HUES48 (cell line): Measurements from ENCODE around the gene MICAL2.

Experiments used
- H3K27ac ChIP-seq: one replicate; pipeline ENCODE4 v1.7.0; 2013; ENCODE audit warnings: low read depth, low read length, inconsistent platforms
- H3K27me3 ChIP-seq: 2 replicates; pipeline ENCODE4 v1.6.1; 2013; ENCODE audit warnings: mild to moderate bottlenecking, low read length; ENCODE audit not compliant: control insufficient read depth, insufficient read depth
- H3K36me3 ChIP-seq: 2 replicates; pipeline ENCODE4 v1.6.1; 2013; ENCODE audit warnings: low read length; ENCODE audit not compliant: control insufficient read depth, insufficient read depth
- H3K4me1 ChIP-seq: 2 replicates; pipeline ENCODE4 v1.6.1; 2013; ENCODE audit warnings: mild to moderate bottlenecking, low read length; ENCODE audit not compliant: control insufficient read depth, insufficient read depth
- H3K4me3 ChIP-seq: 2 replicates; pipeline ENCODE4 v1.5.1; 2013; ENCODE audit warnings: mild to moderate bottlenecking, low read depth, low read length
- H3K9ac ChIP-seq: 2 replicates; pipeline ENCODE4 v1.6.1; 2013; ENCODE audit warnings: mild to moderate bottlenecking, low read depth, low read length, moderate library complexity
- H3K9me3 ChIP-seq: 2 replicates; pipeline ENCODE4 v1.6.1; 2013; ENCODE audit warnings: low read length; ENCODE audit not compliant: control insufficient read depth, insufficient read depth

Gene MICAL2

DNA sequence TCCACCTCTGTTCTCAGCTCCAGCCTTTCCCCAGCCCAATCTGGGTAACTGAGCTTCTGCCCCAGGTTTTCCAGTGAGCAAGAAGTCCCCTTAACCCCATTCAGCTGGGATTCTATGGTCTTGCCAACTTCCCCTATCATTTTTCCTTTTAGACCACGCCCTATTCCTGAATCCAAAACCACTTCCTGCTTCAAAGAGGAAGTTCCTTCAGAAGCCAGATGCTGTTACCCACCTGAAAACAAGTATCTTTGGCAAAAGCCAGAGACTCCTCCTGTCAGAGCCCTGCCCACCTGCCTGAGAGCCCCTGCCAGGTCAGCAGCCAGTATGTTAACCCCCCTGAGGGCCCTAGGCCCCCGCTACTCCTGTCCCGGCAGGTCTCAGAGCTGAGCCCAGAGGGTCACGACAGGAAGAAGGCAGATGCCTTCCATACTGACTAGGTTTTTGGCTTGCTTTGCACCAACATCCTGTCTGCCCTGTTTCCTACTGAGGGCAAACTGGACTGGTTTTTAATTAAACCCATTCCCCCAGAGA lies 20.3 kb upstream of the MICAL2 start:
- H3K27ac ChIP-seq = no peak overlapping the region

DNA sequence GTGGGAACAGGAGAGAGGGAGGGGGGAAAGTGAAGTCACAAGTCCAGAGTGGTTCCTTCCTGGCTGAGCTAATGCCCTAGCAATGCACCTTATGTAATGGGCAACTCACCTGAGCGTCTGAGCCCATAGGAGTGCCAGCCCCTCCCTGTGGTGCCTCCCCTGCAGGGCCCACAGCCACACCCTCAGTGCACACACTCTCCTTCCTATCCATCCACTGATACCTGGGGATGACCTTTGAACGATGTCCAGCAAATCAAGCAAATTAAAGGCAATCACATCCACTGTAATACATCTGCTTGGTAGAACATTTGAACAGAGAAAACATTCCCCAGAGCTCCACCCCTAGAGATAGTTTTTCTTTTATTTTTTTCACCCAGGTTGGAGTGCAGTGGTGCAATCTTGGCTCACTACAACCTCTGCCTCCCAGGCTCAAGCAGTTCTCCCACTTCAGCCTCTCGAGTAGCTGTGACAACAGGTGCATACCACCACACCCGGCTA lies 19.6 kb upstream of the MICAL2 start:
- Histone ChIP-seq H3K36me3 (no peaks in the 10 kb centered on the region), H3K4me1 (peaks cover 32% of the 10 kb centered on the region), H3K27me3 (no peaks in the 10 kb centered on the region), H3K4me3 (no peak overlapping the region), H3K9ac (no peak overlapping the region), H3K9me3 (no peaks in the 10 kb centered on the region), H3K27ac (no peak overlapping the region)

More for the DNA sequence above, 20.3 kb upstream of the MICAL2 start:
- Histone ChIP-seq H3K9ac (no peak overlapping the region), H3K27me3 (no peaks in the 10 kb centered on the region), H3K9me3 (no peaks in the 10 kb centered on the region), H3K4me1 (peaks cover 31% of the 10 kb centered on the region), H3K4me3 (no peak overlapping the region), H3K36me3 (no peaks in the 10 kb centered on the region)

DNA sequence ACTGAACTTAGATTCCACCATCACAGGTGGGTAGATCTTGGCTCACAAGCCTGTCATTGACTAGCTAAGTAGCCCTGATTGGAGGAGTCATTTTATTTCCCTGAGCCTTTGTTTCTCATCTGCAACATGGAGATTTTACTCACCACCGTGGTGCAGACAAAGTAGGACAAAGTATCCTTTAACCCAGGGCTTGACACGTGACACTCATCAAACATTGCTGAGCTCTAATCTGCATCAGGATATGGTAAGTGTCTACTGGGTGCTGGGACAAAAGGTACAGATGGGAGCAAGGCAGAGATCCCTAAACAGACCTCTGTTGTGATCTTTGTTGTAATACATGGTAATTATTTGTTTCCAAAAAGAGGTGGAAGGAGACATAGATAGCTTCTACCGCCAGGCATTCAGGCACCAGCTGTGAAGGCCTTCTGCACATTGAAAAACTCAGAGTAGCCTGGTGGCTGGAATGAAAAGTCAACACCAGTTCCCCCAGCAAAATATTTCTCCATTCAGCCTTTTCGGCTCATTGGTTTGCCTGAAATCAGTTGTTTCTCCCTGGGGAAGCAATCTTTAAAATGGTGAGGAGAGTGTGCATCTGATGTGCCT lies 18.3 kb upstream of the MICAL2 start:
- H3K27ac ChIP-seq = peak overlapping the region; percentile 73
- no peaks in the 10 kb centered on the region for H3K36me3 ChIP-seq
- no peaks in the 10 kb centered on the region for H3K27me3 ChIP-seq
- H3K9me3 ChIP-seq = no peaks in the 10 kb centered on the region
- H3K4me3 ChIP-seq = no peak overlapping the region
- H3K9ac ChIP-seq = 0 out of 2 replicates have a peak overlapping the region, but pooled peaks have one; percentile 11
- H3K4me1 ChIP-seq = peaks cover 26% of the 10 kb centered on the region

DNA sequence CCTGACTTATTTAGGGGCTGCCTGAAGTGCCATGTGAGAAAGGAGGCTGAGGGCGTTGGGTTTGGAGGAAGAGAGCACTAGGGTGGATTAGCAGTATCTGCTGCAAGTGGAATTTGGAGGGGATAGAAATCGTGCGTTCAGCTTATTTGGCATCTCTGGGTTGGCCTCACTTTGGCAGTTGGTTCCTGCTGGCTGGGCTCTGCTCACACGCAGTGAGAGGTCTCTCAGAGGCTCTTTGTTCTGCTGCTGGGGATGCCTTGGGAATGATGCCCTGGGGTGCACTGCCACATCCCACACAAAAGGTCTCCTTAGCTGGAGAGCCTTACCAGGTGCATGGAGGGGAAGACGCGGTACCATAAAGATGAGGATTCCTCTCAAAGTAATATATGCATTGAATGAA lies 17.7 kb upstream of the MICAL2 start:
- H3K36me3 ChIP-seq = no peaks in the 10 kb centered on the region
- no peaks in the 10 kb centered on the region for H3K27me3 ChIP-seq
- H3K9me3 ChIP-seq = no peaks in the 10 kb centered on the region
- H3K9ac ChIP-seq = 0 out of 2 replicates have a peak overlapping the region, but pooled peaks have one; percentile 11
- peaks cover 26% of the 10 kb centered on the region for H3K4me1 ChIP-seq
- H3K4me3 ChIP-seq = no peak overlapping the region
- peak overlapping the region; percentile 73 for H3K27ac ChIP-seq

DNA sequence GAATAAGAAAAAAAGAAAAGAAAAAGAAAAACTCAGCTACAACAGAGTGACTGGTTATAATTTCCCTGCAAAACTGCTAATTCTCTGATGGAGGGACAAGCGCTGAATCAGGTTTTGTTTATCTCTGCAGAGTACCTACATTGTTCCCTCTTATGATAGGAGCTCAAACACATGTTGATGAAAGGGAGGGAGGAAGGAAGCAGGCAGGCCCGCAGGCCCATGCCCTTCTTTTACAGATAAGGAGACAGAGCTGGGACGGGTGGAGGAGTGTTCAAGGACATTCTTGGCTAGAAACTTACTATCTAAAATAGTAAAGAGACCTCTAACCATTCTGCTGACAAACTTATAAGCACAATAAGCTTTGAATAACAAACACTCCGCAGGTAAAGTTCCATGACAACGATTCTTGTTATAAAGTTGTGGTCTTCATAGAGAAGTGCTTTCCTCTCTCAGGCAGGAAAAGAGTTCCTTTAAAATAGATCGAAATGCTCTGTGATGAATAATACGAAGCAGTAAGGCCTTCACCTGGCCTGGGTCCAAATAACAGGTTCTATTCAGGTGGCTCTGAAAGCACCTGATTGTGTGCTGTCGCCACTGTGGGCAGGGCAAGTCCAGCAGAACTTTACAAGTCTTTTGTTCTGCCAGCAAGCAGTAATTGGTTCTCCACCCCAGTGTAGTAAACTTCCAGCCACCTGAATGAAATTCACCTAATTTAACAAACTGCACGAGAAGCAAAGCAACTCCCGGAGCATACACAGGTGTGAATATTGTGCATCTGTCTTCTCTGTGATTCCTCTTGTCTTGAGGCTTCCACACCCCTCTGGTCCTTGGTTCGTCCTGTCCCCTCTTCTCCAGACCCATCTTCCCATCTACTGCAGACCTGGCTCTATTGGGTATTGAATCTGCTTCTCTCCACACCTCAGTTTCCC lies 15.3 kb upstream of the MICAL2 start:
- Histone ChIP-seq H3K9me3 (no peaks in the 10 kb centered on the region), H3K4me1 (peaks cover 26% of the 10 kb centered on the region), H3K36me3 (no peaks in the 10 kb centered on the region), H3K27me3 (no peaks in the 10 kb centered on the region), H3K27ac (no peak overlapping the region), H3K4me3 (no peak overlapping the region), H3K9ac (no peak overlapping the region)

DNA sequence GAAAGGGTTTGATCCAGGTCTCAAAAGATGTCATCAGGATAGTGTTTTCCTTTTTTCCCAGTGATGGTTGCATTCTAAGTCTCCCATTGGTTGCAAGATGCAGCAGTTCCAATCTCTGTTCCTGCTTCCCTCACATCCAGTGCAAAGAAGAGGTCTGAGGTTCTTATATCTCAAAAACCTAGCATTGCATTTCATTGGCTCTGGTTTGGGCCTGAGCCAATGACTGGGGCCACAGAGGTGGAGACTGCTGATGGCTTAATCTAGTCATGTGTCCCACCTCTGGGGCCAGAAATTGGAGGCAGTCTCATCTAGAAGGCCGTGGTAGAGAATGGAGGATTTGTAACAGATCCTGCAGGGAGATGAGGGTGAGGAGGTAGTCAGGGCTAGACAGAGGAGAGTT lies 13.2 kb upstream of the MICAL2 start:
- Histone ChIP-seq H3K9ac (no peak overlapping the region), H3K9me3 (no peaks in the 10 kb centered on the region), H3K27me3 (no peaks in the 10 kb centered on the region), H3K4me1 (peaks cover 24% of the 10 kb centered on the region), H3K27ac (no peak overlapping the region), H3K4me3 (no peak overlapping the region), H3K36me3 (no peaks in the 10 kb centered on the region)

DNA sequence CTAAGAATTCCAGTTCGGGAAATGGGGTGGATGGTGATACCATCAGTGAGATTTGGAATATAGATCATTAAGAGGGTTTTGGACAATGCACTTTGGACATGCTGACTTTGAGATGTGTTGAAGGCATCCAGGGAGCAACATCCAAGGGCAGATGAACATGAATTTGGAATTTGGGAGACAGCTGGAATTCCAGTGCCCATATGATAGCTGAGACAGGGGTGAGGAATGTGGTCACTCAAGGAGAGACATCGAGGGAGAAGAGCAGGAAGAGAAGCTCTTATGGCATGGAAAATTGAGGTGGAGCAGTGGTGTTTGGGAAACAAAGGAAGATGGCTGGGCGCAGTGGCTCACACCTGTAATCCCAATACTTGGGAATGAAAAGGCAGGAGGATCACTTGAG lies 11.8 kb upstream of the MICAL2 start:
- H3K27ac ChIP-seq = no peak overlapping the region

DNA sequence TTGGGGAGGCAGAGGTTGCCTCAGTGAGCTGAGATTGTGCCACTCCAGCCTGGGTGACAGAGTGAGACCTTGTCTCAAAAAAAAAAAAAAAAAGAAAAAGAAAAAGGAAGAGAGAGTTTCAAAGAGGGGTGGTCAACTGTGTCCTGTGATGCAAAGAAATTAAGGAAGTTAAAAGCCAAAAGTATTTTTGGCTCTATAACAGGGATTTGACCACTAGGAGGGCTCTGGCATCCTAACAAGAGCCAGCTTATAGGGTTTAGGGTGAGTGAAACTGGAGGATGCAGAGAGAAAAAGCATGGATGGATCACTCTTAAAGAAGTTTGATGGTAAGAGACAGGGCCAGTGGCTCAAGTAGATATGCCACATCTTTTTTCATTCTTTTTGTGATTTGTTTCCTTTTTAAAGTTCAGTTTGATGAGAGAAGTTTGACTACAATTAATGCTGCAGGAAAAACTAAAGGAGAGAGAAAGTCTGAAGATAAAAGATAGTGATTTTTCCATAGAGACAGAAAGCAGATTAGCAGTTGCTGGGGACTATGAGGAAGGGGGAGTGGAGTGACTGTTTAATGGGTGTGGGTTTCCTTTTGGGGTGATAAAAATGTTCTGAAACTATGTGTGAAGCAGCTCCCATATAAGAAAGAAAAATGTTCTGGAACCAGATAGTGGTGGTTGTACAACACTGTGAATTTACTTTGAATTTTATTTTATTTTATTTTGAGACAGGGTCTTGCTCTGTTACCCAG lies 11.1 kb upstream of the MICAL2 start:
- Histone ChIP-seq H3K9me3 (no peaks in the 10 kb centered on the region), H3K27me3 (no peaks in the 10 kb centered on the region; the same call in 1 of the 2 replicates), H3K36me3 (no peaks in the 10 kb centered on the region), H3K9ac (no peak overlapping the region), H3K4me1 (peaks cover 31% of the 10 kb centered on the region), H3K4me3 (no peak overlapping the region), H3K27ac (no peak overlapping the region)

More for the DNA sequence above, 11.8 kb upstream of the MICAL2 start:
- H3K4me3 ChIP-seq = no peak overlapping the region
- peaks cover 25% of the 10 kb centered on the region for H3K4me1 ChIP-seq
- no peak overlapping the region for H3K9ac ChIP-seq
- H3K36me3 ChIP-seq = no peaks in the 10 kb centered on the region
- H3K9me3 ChIP-seq = no peaks in the 10 kb centered on the region
- no peaks in the 10 kb centered on the region for H3K27me3 ChIP-seq

DNA sequence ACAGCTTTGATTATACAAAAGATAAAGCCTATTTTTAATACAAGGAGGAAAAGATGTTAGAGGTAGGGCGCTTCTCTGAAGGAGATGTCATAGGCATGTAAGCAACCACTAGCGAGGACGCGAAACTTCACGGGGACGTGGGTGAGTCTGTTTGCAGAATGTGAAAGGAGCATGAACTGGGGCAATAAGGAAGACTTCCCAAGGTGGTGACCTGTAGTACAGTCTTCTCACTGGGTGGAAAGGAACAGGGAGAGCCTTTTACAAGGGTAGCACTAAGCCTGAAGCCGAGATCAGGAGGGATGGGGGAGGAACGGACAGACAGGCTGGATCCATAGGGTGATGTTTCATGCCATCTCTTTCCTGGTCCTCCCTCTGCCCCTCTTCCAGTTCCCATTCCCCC lies 10.0 kb upstream of the MICAL2 start:
- Histone ChIP-seq H3K4me3 (no peak overlapping the region), H3K4me1 (peaks cover 24% of the 10 kb centered on the region), H3K27ac (no peak overlapping the region), H3K9me3 (no peaks in the 10 kb centered on the region), H3K36me3 (no peaks in the 10 kb centered on the region), H3K27me3 (peaks cover 5% of the 10 kb centered on the region), H3K9ac (no peak overlapping the region)

DNA sequence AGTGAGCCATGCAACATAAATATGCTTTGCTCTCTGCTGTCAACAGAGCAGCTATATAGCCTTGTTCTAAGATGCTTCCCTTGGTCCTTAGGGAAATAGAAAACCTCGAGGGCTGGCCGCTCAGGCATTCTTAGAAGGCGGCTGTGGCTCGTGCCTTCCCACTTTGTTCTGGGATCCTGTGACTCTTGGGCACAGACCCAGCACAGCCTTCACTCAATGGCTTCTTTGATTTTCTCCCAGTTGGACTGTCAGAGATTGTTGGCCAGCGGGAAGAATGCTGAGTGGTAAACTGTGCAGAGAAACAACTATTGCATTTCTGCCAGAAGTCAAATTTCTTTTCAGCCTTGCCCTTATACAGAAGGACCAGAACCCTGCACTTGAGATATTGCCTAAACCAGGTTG lies 9.5 kb upstream of the MICAL2 start:
- Histone ChIP-seq H3K27me3 (peaks cover 5% of the 10 kb centered on the region), H3K9ac (no peak overlapping the region), H3K4me1 (peaks cover 24% of the 10 kb centered on the region), H3K27ac (no peak overlapping the region), H3K4me3 (no peak overlapping the region), H3K9me3 (no peaks in the 10 kb centered on the region), H3K36me3 (no peaks in the 10 kb centered on the region)
